ENCODE measurements around the gene CNTNAP2.

Gene CNTNAP2

DNA sequence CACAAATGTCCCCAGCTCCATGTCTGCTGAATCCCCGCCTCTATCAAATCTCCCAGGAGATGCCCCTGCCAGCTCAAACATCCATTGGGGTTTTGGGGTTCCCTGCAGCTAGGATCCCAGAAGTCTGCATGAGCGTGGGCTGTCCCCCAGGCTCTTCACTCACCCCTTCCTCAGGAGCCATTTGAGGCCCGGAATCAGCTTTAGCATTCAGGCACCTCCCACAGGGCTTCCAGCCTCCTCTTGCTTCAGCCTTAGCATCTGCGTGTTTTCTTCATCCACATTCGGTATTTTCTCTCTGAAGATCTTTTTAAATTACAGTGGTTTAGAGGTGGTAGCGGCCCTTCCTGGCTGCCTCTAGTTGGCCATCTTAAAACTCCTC is 1054.4 kb downstream of the CNTNAP2 start:
- DNase-seq: no peak

GRCh38 chr7:147173883-147174282 is 1057.3 kb downstream of the CNTNAP2 start:
- DNase-seq: no peak

DNA sequence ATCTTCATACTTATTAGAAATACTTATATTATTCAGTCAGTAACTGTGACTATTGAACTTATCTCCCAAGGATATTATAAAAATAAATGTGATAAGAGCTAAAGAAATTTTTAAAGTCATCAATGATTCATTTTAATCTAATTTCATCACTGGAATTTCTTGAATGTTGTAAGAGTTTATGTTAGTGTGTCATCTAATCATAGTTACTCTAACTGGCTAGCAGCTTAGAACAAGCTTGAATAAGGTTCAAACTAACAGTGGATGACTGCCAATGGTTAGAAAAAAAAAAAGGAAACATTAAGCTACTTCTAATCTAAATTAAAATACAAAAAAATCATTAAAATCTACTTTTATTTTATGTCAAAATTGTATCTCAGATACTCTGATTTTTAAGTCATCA is 1066.3 kb downstream of the CNTNAP2 start:
- no peak for DNase-seq

- DNase-seq: no peak
Measured at GRCh38 chr7:147183276-147183675, 1066.7 kb downstream of the CNTNAP2 start.

DNA sequence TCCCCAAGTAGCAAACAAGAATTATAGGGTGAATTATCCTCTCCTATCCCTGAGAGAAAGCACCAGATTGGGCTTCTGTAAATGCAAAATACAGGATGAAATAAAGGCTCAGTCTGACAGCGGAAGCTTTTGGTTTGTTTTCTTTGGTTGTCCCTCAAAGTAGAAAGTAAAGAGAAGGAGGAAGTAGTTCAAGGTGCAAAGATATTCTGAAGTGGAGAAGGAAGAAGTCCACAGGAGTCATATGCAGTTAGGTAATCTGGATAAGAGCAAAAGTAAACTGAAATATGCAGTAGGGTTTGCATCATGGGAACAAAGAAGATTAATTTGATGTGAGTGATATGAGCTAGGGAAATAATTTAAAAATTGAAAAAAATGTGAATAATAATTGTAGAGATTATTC is 1071.9 kb downstream of the CNTNAP2 start:
- DNase-seq: no peak

DNA sequence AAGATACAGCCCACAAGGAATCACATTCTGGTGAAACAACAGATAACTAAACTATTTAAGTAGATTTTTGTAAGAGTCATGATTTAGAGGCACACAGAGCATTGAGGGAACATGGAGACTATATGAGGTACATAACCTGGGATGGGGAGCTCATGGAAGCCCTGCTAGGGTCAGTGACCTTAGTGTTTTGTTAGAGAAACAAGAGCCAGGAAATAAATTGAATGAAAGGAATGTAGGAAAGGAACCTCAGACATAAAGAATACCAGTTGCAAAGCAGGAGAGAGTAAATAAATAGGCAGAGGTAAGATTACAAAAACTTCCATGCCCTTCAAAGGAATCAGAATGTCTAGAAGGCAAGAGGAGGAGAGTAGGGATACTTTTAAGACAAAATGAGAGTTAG is 1076.9 kb downstream of the CNTNAP2 start:
- no peak for DNase-seq

DNA sequence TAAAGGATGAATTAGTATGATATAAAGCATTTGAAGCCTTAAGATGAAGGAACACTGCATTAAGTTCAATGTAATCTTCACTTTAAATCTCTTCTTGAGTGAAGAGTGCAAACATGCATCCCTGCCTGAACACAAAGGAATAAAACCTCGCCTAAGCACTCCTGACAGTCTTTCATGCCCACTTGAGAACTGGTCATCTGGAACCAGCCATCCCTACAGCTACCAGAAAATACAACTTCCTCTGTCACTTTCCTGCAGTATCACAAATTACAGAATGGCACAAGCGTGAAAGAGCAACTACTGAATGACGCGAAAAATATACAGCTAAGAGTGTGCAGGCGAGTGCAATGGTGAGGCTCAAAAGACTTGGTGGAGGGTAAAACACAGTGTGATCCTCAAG is 1079.9 kb downstream of the CNTNAP2 start:
- DNase-seq: no peak

DNA sequence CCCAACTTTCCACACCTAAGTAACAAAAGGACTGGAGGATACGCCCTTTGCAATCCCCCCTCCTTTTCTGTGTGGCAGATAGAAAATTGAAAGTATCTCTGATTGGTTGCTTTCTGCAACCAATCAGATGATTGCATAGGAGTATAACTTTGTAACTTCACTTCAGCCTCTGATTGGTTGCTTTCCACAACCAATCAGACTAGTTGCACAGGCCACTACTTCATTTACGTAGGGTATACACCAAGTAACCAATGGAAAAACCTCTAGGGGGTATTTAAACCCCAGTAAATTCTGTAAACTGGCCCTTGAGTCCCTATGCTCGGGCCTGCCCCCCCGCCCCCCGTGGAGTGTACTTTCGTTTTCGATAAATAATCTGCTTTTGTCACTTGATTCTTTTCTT is 1080.4 kb downstream of the CNTNAP2 start:
- DNase-seq: no peak

DNA sequence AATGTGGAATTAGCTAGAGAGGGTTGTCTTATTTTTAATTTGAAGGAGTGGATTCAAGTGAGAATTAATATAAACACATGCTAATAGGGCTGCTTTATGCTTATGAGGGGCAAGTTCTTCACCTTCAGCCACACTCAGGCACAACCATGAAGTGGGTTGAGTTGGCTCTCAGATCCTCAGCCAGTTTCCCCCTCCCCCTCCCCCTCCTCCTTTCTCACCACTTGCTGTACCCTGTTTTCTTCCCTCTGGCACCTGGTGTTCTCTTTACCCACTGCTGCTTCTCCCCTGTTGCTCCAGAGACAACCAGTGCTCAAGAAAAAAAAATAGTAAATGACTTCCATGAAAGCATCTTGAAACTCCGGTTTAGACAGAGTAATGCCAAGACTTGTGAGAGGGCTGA is 1083.3 kb downstream of the CNTNAP2 start:
- DNase-seq: no peak

DNA sequence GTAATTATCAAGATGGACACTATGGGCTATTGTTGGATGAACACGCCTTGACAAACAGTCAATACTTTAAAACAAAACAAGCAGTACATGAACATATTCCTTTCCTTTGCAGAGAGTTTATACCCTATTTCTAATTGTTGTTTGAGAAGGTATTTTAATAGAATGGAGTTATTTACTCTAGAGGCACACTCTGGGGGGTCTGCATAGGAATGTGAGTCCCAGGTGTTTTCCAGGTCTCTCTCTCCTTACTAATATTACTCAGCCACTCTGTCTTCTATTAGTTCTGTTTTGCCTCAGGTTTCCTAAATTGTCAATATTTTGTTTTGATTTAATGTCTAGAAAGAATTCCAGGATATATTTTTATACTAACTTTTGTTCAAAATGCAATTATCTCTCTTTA is 1091.4 kb downstream of the CNTNAP2 start:
- DNase-seq: no peak

DNA sequence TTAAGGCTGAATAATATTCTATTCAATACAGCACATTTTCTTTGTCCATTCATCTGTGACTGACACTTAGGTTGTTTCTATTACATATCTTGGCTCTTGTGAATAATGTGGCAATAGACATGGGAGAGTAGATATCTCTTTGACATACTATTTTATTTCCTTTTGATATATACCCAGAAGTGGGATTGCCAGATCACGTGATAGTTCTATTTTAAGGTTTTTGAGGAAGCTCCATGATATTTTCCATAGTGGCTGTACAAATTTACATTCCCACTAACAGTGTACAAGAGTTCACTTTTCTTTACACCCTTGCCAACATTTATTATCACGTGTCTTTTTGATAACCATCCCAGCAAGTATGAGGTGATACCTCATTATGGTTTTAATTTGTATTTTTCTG is 1114.7 kb downstream of the CNTNAP2 start:
- no peak for DNase-seq

GRCh38 chr7:147235645-147236382 is 1119.2 kb downstream of the CNTNAP2 start:
- DNase-seq: no peak

DNA sequence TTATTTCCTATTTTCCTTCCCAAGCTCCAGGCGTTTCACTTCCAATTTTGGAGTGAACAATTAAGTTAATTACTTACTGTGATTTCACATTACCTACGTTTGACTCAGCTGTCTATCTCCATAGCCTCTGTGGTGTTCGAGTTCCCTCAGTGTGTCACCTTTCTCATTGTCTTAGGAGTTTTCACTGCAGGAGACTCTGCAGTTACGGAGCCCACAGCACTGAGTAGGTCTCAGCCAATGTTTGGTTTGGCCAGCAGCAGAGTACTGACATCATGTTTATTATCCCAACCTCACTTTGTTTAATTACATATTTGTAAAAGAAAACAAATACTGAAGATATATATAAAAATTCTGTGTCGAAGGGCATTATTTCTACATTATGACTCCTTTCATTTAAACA is 1123.9 kb downstream of the CNTNAP2 start:
- no peak for DNase-seq

DNA sequence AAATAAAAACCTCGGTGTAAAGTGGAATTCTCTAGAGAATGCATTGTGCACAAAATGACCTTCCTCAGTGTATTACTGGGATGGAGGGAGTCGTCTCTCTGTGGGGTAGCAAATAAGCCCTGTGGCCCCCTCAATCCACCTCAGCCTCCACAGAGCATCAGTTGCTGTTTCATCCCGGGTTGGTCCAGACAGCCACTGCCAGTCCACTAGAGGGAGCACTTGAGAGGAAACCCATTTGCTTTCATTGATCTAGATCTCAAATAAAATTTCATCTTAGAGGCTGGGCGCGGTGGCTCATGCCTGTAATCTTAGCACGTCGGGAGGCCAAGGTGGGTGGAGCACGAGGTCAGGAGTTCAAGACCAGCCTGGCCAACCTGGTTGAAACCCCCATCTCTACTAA is 1128.7 kb downstream of the CNTNAP2 start:
- DNase-seq: peak; percentile 10

- no peak for DNase-seq
Measured at GRCh38 chr7:147249956-147250355, 1133.4 kb downstream of the CNTNAP2 start.

- DNase-seq: no peak
Measured at GRCh38 chr7:147251751-147252325, 1135.2 kb downstream of the CNTNAP2 start.

DNA sequence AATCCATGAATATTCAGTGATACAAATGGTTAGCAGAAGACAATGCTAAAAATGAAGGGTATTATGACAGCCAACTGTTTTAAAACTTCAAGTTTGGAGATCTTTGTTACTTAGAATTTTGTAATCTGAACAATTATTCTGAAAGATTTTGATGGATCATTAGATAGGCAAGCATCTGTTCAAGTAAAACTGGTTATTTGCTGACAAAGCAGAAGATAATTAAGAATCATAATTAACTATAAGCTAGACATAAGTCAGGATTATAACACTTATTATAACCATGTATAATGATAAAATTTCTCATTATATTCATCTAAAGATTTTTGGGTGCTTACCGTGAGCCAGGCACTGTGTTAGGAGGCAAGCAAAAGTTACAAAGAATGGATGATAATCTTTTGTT is 1145.1 kb downstream of the CNTNAP2 start:
- DNase-seq: no peak

- no peak for DNase-seq
Measured at GRCh38 chr7:147265528-147265927, 1148.9 kb downstream of the CNTNAP2 start.

- no peak for DNase-seq
Measured at GRCh38 chr7:147276106-147276505, 1159.5 kb downstream of the CNTNAP2 start.

- no peak for DNase-seq
Measured at GRCh38 chr7:147276783-147277370, 1160.3 kb downstream of the CNTNAP2 start.

GRCh38 chr7:147279514-147279913 is 1162.9 kb downstream of the CNTNAP2 start:
- no peak for DNase-seq

- no peak for DNase-seq
Measured at GRCh38 chr7:147279964-147280374, 1163.4 kb downstream of the CNTNAP2 start.

DNA sequence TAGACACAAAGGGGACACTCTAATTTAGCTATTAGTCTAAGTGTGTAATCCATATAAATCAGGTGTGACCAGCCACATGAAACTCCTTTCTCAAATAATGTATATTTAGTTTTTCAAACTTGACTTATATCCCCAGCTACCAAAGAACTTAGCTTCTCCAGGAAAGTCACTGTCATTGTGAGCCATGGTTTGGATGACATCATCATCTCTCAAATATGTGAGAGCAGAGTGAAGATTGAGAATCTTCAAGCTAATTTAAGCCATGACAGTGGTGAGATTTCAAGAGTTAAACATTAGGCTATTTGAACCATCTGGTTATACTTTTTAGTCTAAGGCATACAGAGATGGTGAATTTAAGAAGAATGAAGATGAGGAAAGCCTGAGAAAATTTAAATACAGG is 1165.6 kb downstream of the CNTNAP2 start:
- no peak for DNase-seq

GRCh38 chr7:147296201-147296600 is 1179.6 kb downstream of the CNTNAP2 start:
- DNase-seq: no peak

- DNase-seq: no peak
Measured at GRCh38 chr7:147296986-147297385, 1180.4 kb downstream of the CNTNAP2 start.
